GM21528 (cell line): Measurements from ENCODE around the gene ZNF324B.
A peak's percentile ranks its signal among the peaks of the same experiment; 100 is the strongest.
"Not testable (repeated sequence)": the region's sequence is repeated elsewhere in the genome, so short reads cannot be mapped to it uniquely, and the experiment has no call there.

Experiments
- ATAC-seq: cut with Tn5 transposase; IDR thresholded peaks from one replicate; pipeline ENCODE4 v1.9.1; 2021; ENCODE audit warnings: mild to moderate bottlenecking, moderate library complexity; ENCODE audit not compliant: unreplicated experiment, low FRiP score

The ZNF324B gene

GRCh38 chr19:58450856-58451357 is 515 bp upstream of the ZNF324B start:
- no peak for ATAC-seq

- no peak for ATAC-seq
These were observed 2.3 kb downstream of the ZNF324B start for GRCh38 chr19:58453743-58454142.

- ATAC-seq, result no peak
These were observed 3.9 kb downstream of the ZNF324B start for GRCh38 chr19:58455306-58455705.

- ATAC-seq, result no peak
These were observed 4.7 kb downstream of the ZNF324B start for GRCh38 chr19:58456111-58456510.

GRCh38 chr19:58460039-58460438 is 8.6 kb downstream of the ZNF324B start:
- ATAC-seq, result no peak

- ATAC-seq, result peak; percentile 4
These were observed 14.8 kb downstream of the ZNF324B start for GRCh38 chr19:58466089-58466759.

- peak; percentile 76 for ATAC-seq
These were observed 15.6 kb downstream of the ZNF324B start, which contains the start of gene ZNF324 for GRCh38 chr19:58466760-58467589. ZNF324 (plus strand) TSS chr19:58467080; CDS start chr19:58469186, 2,106 bp downstream.

- no peak for ATAC-seq
These were observed 16.9 kb downstream of the ZNF324B start for GRCh38 chr19:58468216-58468839.

GRCh38 chr19:58469241-58470013 is 18.0 kb downstream of the ZNF324B start:
- no peak for ATAC-seq

- ATAC-seq, result not testable (repeated sequence)
These were observed 19.6 kb downstream of the ZNF324B start for GRCh38 chr19:58470837-58471543.

- ATAC-seq, result no peak
These were observed 20.3 kb downstream of the ZNF324B start for GRCh38 chr19:58471736-58472135.

GRCh38 chr19:58473775-58474174 is 22.4 kb downstream of the ZNF324B start:
- no peak for ATAC-seq

- no peak for ATAC-seq
These were observed 23.0 kb downstream of the ZNF324B start for GRCh38 chr19:58474291-58474996.

- ATAC-seq, result no peak
These were observed 23.7 kb downstream of the ZNF324B start for GRCh38 chr19:58474997-58475713.

GRCh38 chr19:58475714-58476497 is 24.5 kb downstream of the ZNF324B start, which contains the start of gene ZNF446:
ZNF446 (plus strand) TSS chr19:58476352; CDS start chr19:58477219, 867 bp downstream.
- peak; percentile 79 for ATAC-seq

GRCh38 chr19:58476498-58477015 is 25.1 kb downstream of the ZNF324B start:
- peak; percentile 12 for ATAC-seq

GRCh38 chr19:58477130-58477529 is 25.7 kb downstream of the ZNF324B start:
- no peak for ATAC-seq
